KMS-11 (cell line): ENCODE results near the gene ARHGEF33.

ENCODE experiments used
- H2AFZ ChIP-seq: fragments of 200-600 bp; sonication (generic); 2 replicates; pipeline ENCODE4 v1.6.1; 2016; ENCODE audit warnings: antibody characterized with exemption, mixed run types, low read depth
- H3K27ac ChIP-seq: fragments of 200-600 bp; sonication (generic); 2 replicates; pipeline ENCODE4 v1.6.1; 2016; ENCODE audit warnings: mild to moderate bottlenecking, mixed run types
- H3K27me3 ChIP-seq: fragments of 200-600 bp; sonication (generic); 2 replicates; pipeline ENCODE4 v1.6.1; 2017; ENCODE audit warnings: mild to moderate bottlenecking, low read depth, mixed run types, moderate library complexity; ENCODE audit not compliant: insufficient read depth
- H3K36me3 ChIP-seq: fragments of 200-600 bp; sonication (generic); 2 replicates; pipeline ENCODE4 v1.6.1; 2017; ENCODE audit warnings: mild to moderate bottlenecking, mixed run types; ENCODE audit not compliant: insufficient read depth
- H3K4me1 ChIP-seq: fragments of 200-600 bp; sonication (generic); 2 replicates; pipeline ENCODE4 v1.6.1; 2016; ENCODE audit warnings: mild to moderate bottlenecking, low read depth, mixed run types; ENCODE audit not compliant: poor library complexity, severe bottlenecking
- H3K4me2 ChIP-seq: fragments of 200-600 bp; sonication (generic); 2 replicates; pipeline ENCODE4 v1.7.0; 2016; ENCODE audit warnings: mild to moderate bottlenecking, mixed run types
- H3K4me3 ChIP-seq: fragments of 200-600 bp; sonication (generic); IDR thresholded peaks from 2 replicates; pipeline ENCODE4 v1.6.1; 2017; ENCODE audit warnings: low read depth, low read length, mixed read lengths; ENCODE audit not compliant: insufficient read depth
- H3K79me2 ChIP-seq: fragments of 200-600 bp; sonication (generic); 2 replicates; pipeline ENCODE4 v1.6.1; 2016; ENCODE audit warnings: low read depth, mixed run types; ENCODE audit not compliant: insufficient read depth
- H3K9ac ChIP-seq: fragments of 200-600 bp; sonication (generic); 2 replicates; pipeline ENCODE4 v1.6.1; 2016; ENCODE audit warnings: mild to moderate bottlenecking, mixed run types
- H4K20me1 ChIP-seq: fragments of 200-600 bp; sonication (generic); 2 replicates; pipeline ENCODE4 v1.6.1; 2016; ENCODE audit warnings: mild to moderate bottlenecking, mixed run types; ENCODE audit not compliant: insufficient read depth
- CTCF ChIP-seq: fragments of 200-600 bp; sonication (generic); conservative IDR thresholded peaks from 2 replicates; pipeline ENCODE4 v1.6.1; 2017; ENCODE audit warnings: low read depth, mild to moderate bottlenecking, antibody characterized with exemption, low read length, moderate library complexity, mixed read lengths

Gene ARHGEF33

GRCh38 chr2:38978908-38979307, 89.2 kb downstream of the ARHGEF33 start:
- Histone ChIP-seq H2AFZ (no peak overlapping the region), H3K9ac (no peak overlapping the region), H3K36me3 (no peaks in the 10 kb centered on the region), H4K20me1 (no peaks in the 10 kb centered on the region), H3K4me2 (no peak overlapping the region), H3K79me2 (no peaks in the 10 kb centered on the region), H3K27me3 (no peaks in the 10 kb centered on the region), H3K4me1 (no peaks in the 10 kb centered on the region), H3K27ac (no peak overlapping the region), H3K4me3 (no peak overlapping the region)
- TF ChIP-seq CTCF: no peak

- Histone ChIP-seq H3K4me1 (no peaks in the 10 kb centered on the region), H3K27ac (no peak overlapping the region)
Observed at GRCh38 chr2:38981003-38981669, 91.5 kb downstream of the ARHGEF33 start.

GRCh38 chr2:38981670-38982357, 92.1 kb downstream of the ARHGEF33 start:
- no peak for TF ChIP-seq CTCF
- H3K27me3 ChIP-seq: no peaks in the 10 kb centered on the region
- H4K20me1 ChIP-seq: no peaks in the 10 kb centered on the region
- no peak overlapping the region for H3K4me2 ChIP-seq
- no peak overlapping the region for H3K9ac ChIP-seq
- no peaks in the 10 kb centered on the region for H3K4me1 ChIP-seq
- no peak overlapping the region for H3K27ac ChIP-seq
- no peaks in the 10 kb centered on the region for H3K79me2 ChIP-seq
- no peaks in the 10 kb centered on the region for H3K36me3 ChIP-seq
- H2AFZ ChIP-seq: no peak overlapping the region
- H3K4me3 ChIP-seq: no peak overlapping the region

More at GRCh38 chr2:38981003-38981669, 91.5 kb downstream of the ARHGEF33 start:
- Histone ChIP-seq H2AFZ (no peak overlapping the region), H3K4me2 (no peak overlapping the region), H3K79me2 (no peaks in the 10 kb centered on the region), H3K27me3 (no peaks in the 10 kb centered on the region), H4K20me1 (no peaks in the 10 kb centered on the region), H3K4me3 (no peak overlapping the region), H3K9ac (no peak overlapping the region), H3K36me3 (no peaks in the 10 kb centered on the region)
- no peak for TF ChIP-seq CTCF

- Histone ChIP-seq H3K4me2 (no peak overlapping the region), H3K36me3 (no peaks in the 10 kb centered on the region), H3K27me3 (no peaks in the 10 kb centered on the region), H3K4me1 (no peaks in the 10 kb centered on the region), H2AFZ (no peak overlapping the region), H3K79me2 (no peaks in the 10 kb centered on the region), H4K20me1 (no peaks in the 10 kb centered on the region), H3K27ac (no peak overlapping the region), H3K4me3 (no peak overlapping the region), H3K9ac (no peak overlapping the region)
- TF ChIP-seq CTCF: no peak
Observed at GRCh38 chr2:38982498-38982897, 92.8 kb downstream of the ARHGEF33 start.
